Activated CD8-positive, alpha-beta memory T cell treated with anti-CD3 and anti-CD28 coated beads for 36 hours (primary cell): Measurements from ENCODE around the gene DGKH. TPM values are rescaled to one million over a fixed set of nuclear protein-coding genes. Genes with fewer than 3 reads are reported as not detected.

Experiments
- CTCF ChIA-PET: fragments of 350-600 bp; sonication (Branson Sonifier 250); formaldehyde crosslinking; loops from one replicate; lab custom pipeline; 2021; ENCODE audit warnings: antibody characterized with exemption; lab: Charles Lee
- POLR2A ChIA-PET: fragments of 350-600 bp; sonication (Branson Sonifier 250); formaldehyde crosslinking; loops from one replicate; lab custom pipeline; 2021; ENCODE audit warnings: antibody characterized with exemption; lab: Charles Lee
- total RNA-seq, 2 experiments: library from RNA; stranded (reverse); gene quantifications; one replicate each; pipeline ENCODE4 v1.2.3, GENCODE V29; 2021

DGKH gene, protein sequence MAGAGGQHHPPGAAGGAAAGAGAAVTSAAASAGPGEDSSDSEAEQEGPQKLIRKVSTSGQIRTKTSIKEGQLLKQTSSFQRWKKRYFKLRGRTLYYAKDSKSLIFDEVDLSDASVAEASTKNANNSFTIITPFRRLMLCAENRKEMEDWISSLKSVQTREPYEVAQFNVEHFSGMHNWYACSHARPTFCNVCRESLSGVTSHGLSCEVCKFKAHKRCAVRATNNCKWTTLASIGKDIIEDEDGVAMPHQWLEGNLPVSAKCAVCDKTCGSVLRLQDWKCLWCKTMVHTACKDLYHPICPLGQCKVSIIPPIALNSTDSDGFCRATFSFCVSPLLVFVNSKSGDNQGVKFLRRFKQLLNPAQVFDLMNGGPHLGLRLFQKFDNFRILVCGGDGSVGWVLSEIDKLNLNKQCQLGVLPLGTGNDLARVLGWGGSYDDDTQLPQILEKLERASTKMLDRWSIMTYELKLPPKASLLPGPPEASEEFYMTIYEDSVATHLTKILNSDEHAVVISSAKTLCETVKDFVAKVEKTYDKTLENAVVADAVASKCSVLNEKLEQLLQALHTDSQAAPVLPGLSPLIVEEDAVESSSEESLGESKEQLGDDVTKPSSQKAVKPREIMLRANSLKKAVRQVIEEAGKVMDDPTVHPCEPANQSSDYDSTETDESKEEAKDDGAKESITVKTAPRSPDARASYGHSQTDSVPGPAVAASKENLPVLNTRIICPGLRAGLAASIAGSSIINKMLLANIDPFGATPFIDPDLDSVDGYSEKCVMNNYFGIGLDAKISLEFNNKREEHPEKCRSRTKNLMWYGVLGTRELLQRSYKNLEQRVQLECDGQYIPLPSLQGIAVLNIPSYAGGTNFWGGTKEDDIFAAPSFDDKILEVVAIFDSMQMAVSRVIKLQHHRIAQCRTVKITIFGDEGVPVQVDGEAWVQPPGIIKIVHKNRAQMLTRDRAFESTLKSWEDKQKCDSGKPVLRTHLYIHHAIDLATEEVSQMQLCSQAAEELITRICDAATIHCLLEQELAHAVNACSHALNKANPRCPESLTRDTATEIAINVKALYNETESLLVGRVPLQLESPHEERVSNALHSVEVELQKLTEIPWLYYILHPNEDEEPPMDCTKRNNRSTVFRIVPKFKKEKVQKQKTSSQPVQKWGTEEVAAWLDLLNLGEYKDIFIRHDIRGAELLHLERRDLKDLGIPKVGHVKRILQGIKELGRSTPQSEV
- total RNA-seq, result 10 to 100 TPM; 11.7 to 12.7 TPM

DNA sequence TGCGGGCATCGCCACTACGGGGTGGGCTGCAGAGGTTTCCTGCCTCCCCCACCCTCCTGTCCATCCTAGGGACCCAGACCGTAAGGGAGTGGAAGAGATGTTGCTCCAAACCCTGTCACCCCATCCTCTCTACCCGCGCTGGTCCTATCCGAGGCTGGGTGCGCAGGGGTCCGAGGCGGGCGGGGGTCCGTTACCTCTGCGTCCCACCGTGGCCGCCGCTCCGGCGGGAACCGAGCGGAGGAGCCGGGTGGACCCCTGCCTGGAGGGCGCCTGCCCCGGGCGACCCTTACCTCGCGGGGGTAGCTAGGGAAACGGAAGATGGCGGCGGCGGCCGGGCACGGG is at the start of gene DGKH:
Gene DGKH (plus strand): TSS at position 307 of the 342 bp plus-strand sequence. CDS start 126 bp downstream, outside the sequence.
- ChIA-PET POLR2A (interaction anchor here (0.6 kb wide), 1 partner anchor 444 kb away, joined by 4 read pairs; no protein-coding TSS in a partner anchor), CTCF (interaction anchor here (1.0 kb wide), 1 partner anchor 8 kb away, joined by 3 read pairs; no protein-coding TSS in a partner anchor)

DNA sequence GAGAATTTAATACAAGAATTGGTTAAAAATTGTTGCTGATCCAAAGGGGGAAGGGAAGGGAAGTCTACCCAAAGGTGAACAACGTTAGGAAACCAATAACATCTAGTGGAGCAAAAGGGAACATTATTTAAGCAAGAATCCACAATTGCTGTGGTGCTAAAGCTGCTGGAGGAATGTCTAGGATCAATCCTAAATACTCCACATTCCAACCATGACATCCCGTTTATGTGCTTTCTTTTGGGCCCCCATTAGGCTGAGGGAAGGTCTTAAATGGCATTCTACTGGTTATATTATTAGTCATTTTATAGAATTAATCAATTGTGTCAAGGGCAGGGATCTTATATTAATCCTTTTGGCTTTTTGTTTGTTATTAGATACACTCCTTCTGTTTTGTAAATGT is 47.6 kb upstream of the DGKH start:
- CTCF ChIA-PET, result no interaction called here
- POLR2A ChIA-PET, result no interaction called here

DNA sequence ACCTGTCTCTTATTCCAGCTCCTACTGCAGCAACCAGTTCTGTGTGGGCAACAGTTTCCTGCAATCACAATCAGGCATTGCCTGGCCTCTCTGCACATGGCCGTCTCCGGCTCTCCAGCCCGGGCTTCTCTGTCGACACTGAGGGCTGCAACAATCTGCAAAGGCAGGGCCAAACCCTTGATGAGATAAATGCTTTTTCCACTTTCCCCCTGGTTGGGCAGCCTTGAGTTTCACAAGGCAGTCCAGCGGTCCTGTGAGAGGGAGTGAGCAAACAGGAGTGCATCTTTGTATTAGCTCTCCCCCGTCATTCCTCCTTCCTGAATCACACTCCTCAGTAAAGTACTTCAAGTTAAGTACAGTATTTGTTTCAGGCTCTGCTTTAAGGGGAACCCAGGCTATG is 46.9 kb upstream of the DGKH start:
- CTCF ChIA-PET, result no interaction called here
- POLR2A ChIA-PET, result no interaction called here

DNA sequence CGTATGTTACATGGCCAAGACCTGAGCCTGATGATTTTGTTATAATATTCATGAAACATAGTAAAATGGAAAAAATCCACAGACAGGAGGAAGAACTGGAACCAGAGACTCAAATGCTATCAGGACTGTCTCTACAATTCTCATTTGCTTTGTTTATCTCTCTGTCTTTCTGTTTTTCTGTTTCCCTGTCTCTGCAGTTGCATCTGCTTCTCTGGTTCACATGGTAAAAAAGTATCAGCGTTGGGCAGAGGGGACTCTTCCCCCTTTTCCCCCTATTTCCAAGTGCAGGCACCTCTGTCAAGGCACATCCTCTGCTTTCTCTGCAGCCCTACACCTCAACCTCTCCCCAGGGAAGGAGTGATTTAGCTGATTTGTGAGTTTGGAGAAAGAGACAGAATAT is 46.4 kb upstream of the DGKH start:
- ChIA-PET CTCF (no interaction called here), POLR2A (no interaction called here)

DNA sequence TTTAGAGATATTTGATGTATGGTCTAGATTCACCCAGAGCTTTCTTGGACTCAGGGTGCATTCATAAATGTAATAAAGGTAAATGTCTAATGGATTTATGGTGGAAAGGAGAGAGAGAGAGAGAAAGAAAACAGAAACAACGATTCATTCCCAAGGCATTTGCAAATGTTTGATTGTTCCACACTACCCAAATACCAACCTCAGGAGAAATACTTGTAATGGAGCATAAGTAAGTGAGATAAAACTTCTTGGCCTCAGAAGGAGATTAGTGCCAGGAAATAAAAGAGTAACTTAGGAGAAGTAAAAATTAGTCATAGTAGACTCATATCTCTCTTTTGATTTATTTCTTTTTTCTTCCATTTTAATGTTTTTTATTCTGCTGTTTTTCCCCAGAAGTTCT is 40.6 kb upstream of the DGKH start:
- ChIA-PET POLR2A (no interaction called here), CTCF (no interaction called here)

DNA sequence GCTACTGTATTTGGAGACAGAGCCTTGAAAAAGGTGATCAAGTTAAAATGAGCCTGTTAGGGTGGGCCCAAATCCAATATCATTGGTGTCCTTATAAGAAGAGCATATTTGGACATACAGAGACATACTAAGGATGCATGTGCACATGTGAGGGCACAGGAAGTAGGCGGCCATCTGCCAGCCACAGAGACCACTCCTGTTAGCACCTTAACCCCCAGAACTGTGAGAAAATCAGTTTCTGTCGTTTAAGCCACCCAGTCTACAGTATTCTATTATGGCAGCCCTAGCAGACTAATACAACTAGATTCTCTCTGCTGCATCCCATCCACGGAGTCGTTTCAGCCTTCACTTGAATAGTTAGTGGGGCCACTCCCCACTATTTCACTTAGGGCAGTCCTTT is 39.4 kb upstream of the DGKH start:
- ChIA-PET POLR2A (no interaction called here), CTCF (no interaction called here)

DNA sequence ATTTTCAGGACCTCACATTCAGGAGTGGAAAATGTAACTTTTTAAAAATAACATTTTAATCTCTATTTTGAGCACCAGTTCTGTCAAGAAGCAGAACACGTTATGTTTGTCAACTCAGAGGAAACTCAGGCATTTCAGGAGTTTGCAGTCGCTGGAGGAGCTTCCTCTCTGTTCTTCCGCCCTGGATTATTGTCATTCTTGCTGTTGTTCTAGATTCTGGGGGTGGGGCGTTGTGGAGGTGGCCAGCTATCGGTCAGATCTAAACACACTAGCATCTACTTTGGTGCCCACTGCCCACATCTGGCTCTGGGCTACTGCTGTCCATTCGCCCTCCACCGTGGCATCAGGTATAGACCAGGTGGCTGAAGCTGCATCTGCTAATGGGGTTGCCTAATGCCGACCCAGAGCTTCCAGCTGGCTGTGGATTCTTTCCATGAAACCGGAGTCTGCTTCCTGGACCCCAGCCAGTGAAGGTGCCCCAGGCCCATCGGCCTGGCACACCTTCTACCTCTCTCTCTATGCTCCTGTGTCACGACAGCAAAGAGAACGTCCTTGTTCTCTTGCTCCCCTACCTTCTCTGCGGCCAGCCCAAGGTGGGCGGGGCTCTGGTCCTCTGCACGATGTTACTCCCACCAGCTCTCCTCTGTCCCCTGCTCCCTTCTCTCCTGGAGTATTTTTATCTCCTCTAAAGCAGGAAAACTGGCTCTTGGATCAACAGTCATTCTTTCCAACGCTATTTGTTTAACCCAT is 36.7 kb upstream of the DGKH start:
- POLR2A ChIA-PET, result no interaction called here
- CTCF ChIA-PET, result no interaction called here

DNA sequence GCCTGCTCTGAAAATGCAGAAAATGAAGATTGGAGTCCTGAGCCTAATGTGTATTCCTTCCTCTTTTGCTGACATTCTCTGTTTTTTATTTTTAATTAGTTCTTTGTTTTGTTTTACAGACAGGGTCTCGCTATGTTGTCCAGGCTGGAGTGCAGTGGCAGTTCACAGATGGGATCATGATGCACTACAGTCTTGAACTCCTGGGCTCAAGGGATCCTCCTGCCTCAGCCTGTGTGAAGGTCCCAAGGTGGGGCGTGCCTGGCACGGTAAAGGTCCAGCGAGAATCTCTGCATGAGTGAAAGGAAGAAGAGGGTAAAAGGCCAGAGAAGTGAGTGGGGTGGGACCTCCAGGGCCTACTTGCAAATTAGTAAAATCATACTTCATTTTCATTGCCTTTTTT is 34.3 kb upstream of the DGKH start:
- CTCF ChIA-PET, result no interaction called here
- POLR2A ChIA-PET, result no interaction called here

DNA sequence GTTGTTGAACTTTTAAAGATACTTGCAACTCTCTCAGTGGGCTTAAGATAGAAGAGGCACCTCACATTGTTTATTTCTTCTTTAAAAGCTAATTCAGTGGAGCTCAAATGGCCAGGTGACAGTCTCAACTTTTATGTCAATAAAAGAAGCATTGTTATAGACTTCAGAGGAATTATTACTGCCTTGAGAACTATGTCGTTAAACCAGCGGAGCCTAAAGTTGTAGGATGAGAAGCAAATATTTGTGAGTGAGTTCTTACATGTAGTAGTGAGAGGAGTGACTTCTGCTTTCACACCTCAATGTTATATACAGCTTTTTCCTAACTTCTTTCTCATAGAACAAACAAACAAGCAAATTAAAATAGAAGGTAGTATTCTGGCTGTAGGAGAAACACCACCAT is 31.2 kb upstream of the DGKH start:
- ChIA-PET CTCF (no interaction called here), POLR2A (no interaction called here)

DNA sequence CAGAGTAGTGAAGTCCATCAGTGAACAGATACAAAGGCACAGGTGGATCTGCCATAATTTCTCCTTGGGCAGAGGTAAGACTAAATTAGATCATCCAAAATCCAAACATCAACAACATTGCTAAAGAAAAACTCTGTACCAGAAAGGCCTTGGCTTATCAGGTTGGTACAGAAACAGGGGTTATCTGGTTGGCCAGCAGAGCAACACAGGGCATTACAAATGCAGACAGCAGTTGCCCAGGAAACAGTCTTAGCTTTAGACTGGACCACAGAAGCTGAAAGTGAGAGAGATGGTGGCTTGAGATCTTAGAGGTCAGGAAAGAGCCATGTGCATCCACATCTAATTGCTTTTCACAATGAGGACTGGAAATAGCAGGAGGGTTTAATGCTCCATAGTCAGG is 26.6 kb upstream of the DGKH start:
- ChIA-PET CTCF (no interaction called here), POLR2A (no interaction called here)

DNA sequence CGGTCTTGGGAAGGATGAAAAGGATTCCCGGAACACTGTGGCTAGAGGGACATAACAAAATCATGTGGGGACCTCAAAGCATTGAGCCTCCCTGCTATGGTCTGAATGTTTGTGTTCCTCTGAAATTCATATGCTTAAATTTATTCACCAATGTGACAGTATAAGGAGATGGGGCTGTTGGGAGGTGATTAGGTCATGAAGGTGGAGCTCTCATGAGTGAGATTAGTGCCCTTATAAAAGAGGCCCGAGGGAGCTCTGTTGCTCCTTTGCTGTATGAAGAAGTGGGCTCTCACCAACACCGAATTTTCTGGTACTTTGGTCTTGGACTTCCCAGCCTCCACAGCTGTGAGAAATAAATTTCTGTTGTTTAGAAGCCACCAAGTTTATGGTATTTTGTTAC is 26.1 kb upstream of the DGKH start:
- CTCF ChIA-PET, result no interaction called here

DNA sequence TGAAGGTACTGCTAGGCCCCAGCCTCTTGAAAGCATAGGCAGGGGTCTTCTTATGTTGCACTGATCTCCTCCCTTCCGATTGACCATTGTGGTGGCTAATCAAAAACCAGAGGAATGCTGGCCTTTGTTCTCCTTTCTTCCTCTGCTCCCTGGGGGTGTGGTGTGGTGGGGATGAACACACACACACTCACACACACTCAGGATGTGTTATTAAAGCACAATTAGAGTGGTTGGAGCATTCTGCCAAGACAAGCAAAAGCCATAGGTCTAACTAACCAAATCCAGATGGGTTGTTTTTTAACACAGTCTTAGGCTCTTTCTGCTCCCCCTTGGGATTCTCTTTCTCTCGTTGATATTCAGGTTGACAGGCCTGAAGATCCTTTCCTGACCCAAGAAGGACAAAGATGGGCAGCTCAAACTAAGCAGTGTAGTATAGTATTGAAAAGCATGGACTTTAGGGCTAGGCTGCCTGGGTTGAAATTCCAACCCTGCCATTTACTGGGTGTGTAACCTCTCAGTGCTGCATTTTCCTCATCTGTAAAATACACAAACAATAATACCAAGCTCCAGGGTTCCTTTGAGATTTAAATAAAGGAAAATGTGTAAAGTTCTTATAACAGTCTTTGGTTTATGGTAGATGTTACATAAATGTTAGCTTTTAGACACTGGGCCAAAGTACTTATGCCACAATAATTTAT is 25.5 kb upstream of the DGKH start:
- CTCF ChIA-PET, result no interaction called here
- POLR2A ChIA-PET, result no interaction called here

More for the DNA sequence above, 26.1 kb upstream of the DGKH start:
- POLR2A ChIA-PET, result no interaction called here

DNA sequence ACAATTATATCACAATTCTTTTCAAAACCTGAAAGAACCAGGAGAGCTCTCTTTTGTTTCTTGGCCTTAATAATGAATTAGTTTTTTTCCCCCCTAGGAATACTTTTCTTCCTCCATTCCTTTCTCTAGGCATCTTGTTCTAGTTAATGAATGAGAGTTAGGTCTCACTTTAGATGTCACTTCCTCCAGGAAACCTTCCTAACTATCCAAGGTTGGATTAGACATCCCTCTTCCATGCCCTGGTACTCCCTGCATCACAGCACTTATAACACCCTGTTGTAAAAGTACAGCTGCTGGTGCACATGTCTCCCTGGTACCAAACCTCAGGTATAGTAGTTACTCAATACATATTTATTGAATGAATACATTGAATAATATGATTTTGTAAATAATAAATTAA is 21.2 kb upstream of the DGKH start:
- CTCF ChIA-PET, result no interaction called here
- POLR2A ChIA-PET, result interaction anchor here (0.7 kb wide), 1 partner anchor 40 kb away, joined by 7 read pairs; no protein-coding TSS in a partner anchor

DNA sequence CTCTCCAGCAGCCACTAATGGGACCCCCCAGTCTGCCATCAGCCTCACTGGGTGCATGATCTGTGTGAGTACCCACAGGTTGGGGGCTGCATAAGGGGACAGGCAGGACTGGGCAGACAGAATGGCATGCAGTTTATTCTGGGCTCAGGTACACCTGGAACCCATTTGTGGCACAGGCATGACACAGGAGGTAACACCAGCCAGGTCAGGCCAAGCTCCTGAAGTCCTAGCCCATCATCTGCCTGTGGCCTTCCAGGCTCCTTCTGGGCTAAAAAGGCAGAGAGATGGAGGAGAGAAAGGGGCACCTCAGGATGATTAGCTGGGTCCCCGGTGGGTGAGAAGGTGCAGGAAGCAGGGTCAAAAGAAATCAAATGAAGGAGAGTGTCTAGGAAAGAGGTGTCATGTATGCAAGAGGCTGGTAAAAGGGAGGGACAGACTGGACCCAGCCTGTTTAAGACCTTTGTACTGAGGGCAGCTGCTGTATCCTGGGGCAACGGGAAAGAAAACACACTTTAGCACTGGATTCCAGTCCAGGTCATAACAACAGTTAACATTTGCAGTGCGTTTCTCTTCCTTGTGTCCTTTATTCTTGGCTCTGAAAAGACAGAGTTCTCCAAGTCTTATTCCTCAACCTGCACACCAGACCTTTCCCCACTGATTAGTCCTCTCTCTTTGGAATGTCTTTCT is 20.2 kb upstream of the DGKH start:
- ChIA-PET POLR2A (no interaction called here), CTCF (no interaction called here)

DNA sequence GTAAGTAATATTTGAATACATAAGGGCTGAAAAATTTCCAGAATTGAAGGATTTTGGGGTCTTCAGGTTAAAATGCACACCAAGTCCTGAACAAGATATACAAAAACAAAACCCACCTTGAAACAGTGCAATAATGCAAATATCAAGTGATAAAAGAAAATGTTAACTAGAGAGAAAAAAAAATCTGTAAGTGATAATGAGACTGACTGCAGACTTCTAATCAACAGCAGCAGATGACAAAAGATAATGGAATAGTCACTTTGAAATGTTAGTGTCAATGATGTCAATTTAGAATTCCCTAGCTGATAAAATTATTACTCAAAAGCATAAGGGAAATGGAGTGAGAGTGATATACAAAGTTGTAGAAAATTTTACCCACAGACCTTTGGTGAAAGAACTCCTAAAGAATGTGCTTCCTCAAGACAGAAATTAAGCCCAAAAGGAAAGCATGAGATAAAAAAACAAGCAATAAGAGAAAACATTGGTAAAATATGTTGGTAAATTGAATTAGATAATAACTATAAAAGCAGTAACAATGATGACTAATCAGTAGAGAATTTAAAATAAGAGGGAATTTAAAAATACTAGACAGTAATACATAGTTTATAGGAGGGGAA is 12.4 kb upstream of the DGKH start:
- ChIA-PET CTCF (interaction anchor here (1.0 kb wide), 1 partner anchor 20 kb away, joined by 3 read pairs; no protein-coding TSS in a partner anchor), POLR2A (no interaction called here)

DNA sequence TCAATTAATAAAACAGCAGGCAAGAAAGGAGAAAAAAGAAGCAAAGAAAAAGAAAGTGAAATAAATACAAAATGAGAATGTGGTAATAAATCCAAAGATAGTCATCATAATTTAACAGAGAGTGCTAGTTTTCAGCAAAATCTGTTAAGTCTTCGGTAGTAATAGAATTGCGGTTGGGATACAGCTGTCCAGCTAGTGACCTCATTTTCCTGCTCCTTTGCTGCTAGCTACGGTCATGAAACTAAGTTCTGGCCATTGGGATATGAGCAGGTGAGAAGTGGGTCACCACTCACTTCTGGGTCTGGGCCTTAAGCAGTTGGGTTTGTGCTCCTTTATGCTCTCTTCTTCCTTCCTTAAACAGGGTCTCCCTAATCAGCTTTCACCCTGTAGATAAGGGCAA is 11.7 kb upstream of the DGKH start:
- CTCF ChIA-PET, result interaction anchor here (1.0 kb wide), 1 partner anchor 19 kb away, joined by 3 read pairs; no protein-coding TSS in a partner anchor
- POLR2A ChIA-PET, result no interaction called here

DNA sequence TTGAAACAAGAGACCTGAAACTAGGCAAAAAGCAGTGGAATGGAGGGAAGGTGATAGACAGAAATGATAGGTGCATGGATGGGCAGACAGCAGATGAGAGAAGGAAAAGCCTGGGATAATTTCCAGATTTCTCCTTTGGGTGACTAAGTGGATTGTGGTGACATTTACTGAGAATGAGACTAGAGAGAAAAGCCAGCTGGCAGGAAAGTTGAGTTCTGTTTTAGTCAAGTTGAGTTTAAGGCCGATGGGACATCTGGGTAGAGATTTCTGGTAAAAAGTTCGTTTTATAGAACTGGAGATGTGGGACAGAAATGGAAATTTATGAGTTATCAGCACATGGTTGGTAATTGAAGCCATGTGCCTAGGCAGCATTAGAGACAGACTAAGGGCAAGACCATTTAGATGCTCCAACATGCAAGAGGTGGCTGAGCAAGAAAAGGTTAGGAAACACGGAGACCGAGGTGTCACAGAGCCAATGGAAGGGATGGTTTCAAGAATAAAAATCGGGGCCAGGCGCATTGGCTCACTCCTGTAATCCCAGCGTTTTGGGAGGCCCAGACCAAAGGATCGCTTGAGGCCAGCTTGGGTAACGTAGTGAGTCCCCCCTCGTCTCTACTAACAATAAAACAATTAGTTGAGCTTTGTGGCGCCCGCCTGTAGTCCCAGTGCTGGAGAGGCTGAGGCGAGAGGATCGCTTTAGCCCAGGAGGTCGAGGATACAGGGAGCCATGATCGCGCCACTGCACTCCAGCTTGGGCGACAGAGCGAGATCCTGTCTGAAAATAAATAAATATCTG is 9.6 kb upstream of the DGKH start:
- CTCF ChIA-PET, result no interaction called here
- POLR2A ChIA-PET, result no interaction called here
